Measurements from ENCODE around the gene TBC1D22A. TPM values are rescaled to one million over a fixed set of nuclear protein-coding genes. Genes with fewer than 3 reads are reported as not detected.

TBC1D22A gene
- total RNA-seq, 1 experiment from 2014 or later: 32.6 TPM

GRCh38 chr22:47124961-47125360 is 362.5 kb downstream of the TBC1D22A start:
- no peak overlapping the region for H3K4me3 Mint-ChIP-seq (ENCODE audit: unreplicated experiment)
- CTCF ChIA-PET: no interaction called here

DNA sequence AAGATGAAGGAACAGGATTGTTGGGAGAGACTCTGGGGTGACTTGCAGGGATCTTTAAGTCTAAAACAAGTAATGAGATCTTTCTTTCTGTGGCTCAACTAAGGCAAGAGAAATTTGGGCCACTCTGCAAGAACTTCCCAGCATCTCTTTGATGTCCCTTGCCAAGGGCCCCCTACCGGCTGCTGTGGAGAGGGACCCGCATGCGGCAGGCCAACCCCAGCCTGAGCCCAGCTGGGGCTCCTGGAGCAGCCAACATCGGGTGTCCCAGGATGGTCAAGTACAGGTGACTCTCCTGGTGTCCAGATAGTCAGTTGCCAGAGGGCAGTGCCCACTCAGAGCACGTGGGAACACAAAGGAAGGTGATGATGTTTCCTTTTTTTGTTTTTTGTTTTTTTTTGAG is 363.2 kb downstream of the TBC1D22A start:
- no peak overlapping the region for H3K4me3 Mint-ChIP-seq (ENCODE audit: unreplicated experiment)
- TF ChIP-seq CTCF (IDR thresholded peaks at IDR 0.05; ENCODE audit: insufficient read depth in 1 of 2, low read depth in 1 of 2, low read length in 1 of 2, severe bottlenecking in 1 of 2, unreplicated experiment in 1 of 2): no peak
- Histone ChIP-seq H3K4me1 (peaks cover 20% of the 10 kb centered on the region), H3K4me3 (ENCODE audit: low read depth, low read length) (no peak overlapping the region), H3K27me3 (replicated peaks; ENCODE audit: control insufficient read depth, insufficient read depth, low read length) (no peaks in the 10 kb centered on the region), H3K9me3 (no peaks in the 10 kb centered on the region), H3K36me3 (ENCODE audit: control insufficient read depth, insufficient read depth, low read length) (no peaks in the 10 kb centered on the region)
- peaks cover 40% of the 10 kb centered on the region for H3K36me3 Mint-ChIP-seq (ENCODE audit: insufficient read depth, unreplicated experiment)
- H3K4me1 Mint-ChIP-seq (ENCODE audit: low read depth, unreplicated experiment): peaks cover 19% of the 10 kb centered on the region
- H3K27me3 Mint-ChIP-seq (ENCODE audit: insufficient read depth, unreplicated experiment): no peaks in the 10 kb centered on the region
- peak in 1 of 2 experiments; percentile 28 for DNase-seq
- H3K27ac Mint-ChIP-seq (ENCODE audit: unreplicated experiment): no peak overlapping the region
- POLR2A ChIA-PET: no interaction called here
- intact Hi-C loops (cut with micrococcal nuclease; ENCODE audit: unreplicated experiment): no loop called here
- CTCF ChIA-PET: no interaction called here
- no TSS peak for BruUV-seq (replicated peaks)
- no peaks in the 10 kb centered on the region for H3K9me3 Mint-ChIP-seq (ENCODE audit: unreplicated experiment)

More at GRCh38 chr22:47124961-47125360, 362.5 kb downstream of the TBC1D22A start:
- Histone ChIP-seq H3K9me3 (no peaks in the 10 kb centered on the region), H3K27me3 (replicated peaks; ENCODE audit: control insufficient read depth, insufficient read depth, low read length) (no peaks in the 10 kb centered on the region), H3K4me1 (peaks cover 17% of the 10 kb centered on the region), H3K36me3 (ENCODE audit: control insufficient read depth, insufficient read depth, low read length) (no peaks in the 10 kb centered on the region), H3K4me3 (ENCODE audit: low read depth, low read length) (no peak overlapping the region)
- POLR2A ChIA-PET: no interaction called here
- DNase-seq: no peak
- Mint-ChIP-seq H3K4me1 (ENCODE audit: low read depth, unreplicated experiment) (peaks cover 16% of the 10 kb centered on the region), H3K9me3 (ENCODE audit: unreplicated experiment) (no peaks in the 10 kb centered on the region), H3K27ac (ENCODE audit: unreplicated experiment) (no peak overlapping the region), H3K27me3 (ENCODE audit: insufficient read depth, unreplicated experiment) (no peaks in the 10 kb centered on the region), H3K36me3 (ENCODE audit: insufficient read depth, unreplicated experiment) (peaks cover 36% of the 10 kb centered on the region)
- BruUV-seq (replicated peaks): no TSS peak
- TF ChIP-seq CTCF (IDR thresholded peaks at IDR 0.05; ENCODE audit: insufficient read depth in 1 of 2, low read depth in 1 of 2, low read length in 1 of 2, severe bottlenecking in 1 of 2, unreplicated experiment in 1 of 2): no peak
- intact Hi-C loops (cut with micrococcal nuclease; ENCODE audit: unreplicated experiment): no loop called here

DNA sequence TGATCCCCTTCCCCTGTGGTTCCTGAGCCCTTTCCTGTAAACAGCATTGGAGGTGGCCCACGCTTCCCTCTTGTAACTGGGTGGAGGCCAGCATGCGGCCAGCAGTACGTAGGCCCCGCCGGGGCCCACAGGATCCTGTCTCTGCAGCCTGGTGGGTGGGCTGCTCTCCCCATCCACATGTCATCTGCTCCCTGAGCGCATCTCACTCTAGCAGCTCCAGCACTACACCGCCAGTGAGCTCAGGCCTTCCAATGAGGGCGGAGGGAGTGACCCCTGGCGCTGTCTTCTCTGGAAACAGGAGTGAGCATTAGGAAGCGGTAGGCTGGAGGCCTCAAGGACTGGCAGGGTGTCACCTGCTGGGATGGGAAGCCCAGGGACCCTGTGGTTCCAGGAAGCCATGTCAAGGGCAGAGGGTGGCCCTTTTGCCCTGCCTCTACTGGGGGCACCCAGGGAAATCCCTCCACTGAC is 363.9 kb downstream of the TBC1D22A start:
- Mint-ChIP-seq H3K36me3 (ENCODE audit: insufficient read depth, unreplicated experiment) (peaks cover 40% of the 10 kb centered on the region), H3K27me3 (ENCODE audit: insufficient read depth, unreplicated experiment) (no peaks in the 10 kb centered on the region), H3K27ac (ENCODE audit: unreplicated experiment) (peak overlapping the region; percentile 55), H3K4me3 (ENCODE audit: unreplicated experiment) (no peak overlapping the region), H3K4me1 (ENCODE audit: low read depth, unreplicated experiment) (peaks cover 19% of the 10 kb centered on the region), H3K9me3 (ENCODE audit: unreplicated experiment) (no peaks in the 10 kb centered on the region)
- intact Hi-C loops (cut with micrococcal nuclease; ENCODE audit: unreplicated experiment): no loop called here
- Histone ChIP-seq H3K9me3 (no peaks in the 10 kb centered on the region), H3K4me3 (ENCODE audit: low read depth, low read length) (no peak overlapping the region), H3K27me3 (replicated peaks; ENCODE audit: control insufficient read depth, insufficient read depth, low read length) (no peaks in the 10 kb centered on the region), H3K36me3 (ENCODE audit: control insufficient read depth, insufficient read depth, low read length) (no peaks in the 10 kb centered on the region), H3K4me1 (peaks cover 20% of the 10 kb centered on the region)
- POLR2A ChIA-PET: no interaction called here
- BruUV-seq (replicated peaks): no TSS peak
- DNase-seq: no peak
- CTCF ChIA-PET: no interaction called here
- no peak for TF ChIP-seq CTCF (IDR thresholded peaks at IDR 0.05; ENCODE audit: insufficient read depth in 1 of 2, low read depth in 1 of 2, low read length in 1 of 2, severe bottlenecking in 1 of 2, unreplicated experiment in 1 of 2)
